Measurements from ENCODE around the gene SNTG2.

DNA sequence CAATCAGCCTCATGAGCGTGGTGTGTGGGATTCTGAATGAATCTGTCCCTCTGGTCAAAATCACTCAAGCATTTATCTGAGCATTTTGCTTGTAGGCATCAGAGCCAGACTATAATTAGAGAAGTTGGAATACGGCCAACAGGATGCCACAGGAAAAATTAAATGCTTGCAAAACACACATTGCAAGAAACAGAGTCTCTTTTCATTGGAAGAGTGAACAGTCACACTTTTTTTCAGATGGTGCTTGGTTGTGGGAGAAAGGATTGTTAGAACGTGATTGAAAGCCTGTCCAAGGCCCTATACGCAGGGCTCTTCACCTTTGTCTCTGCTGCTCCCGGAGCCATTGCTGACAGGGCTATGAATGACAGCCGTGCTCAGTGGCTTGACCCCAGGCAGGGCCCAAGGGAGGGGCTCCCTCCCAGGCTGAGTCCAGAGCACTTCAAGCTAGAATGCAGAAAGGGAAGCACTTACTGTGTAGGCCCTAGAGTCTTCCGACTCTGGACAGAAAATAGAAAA is 59.8 kb downstream of the SNTG2 start:
- TF ChIP-seq TAF1 (IDR thresholded peaks at IDR 0.05; ENCODE audit: borderline replicate concordance, insufficient read depth, low read length) (no peak), FOXP2 (optimal IDR thresholded peaks at IDR 0.05; ENCODE audit: borderline replicate concordance, extremely low read depth, extremely low read length, insufficient read depth) (no peak)
